ENCODE measurements around the gene GATM.

GRCh38 chr15:45425135-45425534, 46.8 kb upstream of the GATM start:
- TF ChIP-seq POLR2A (IDR thresholded peaks at IDR 0.05; ENCODE audit: low read depth, low read length): no peak
- no peak for TF ChIP-seq POLR2AphosphoS5 (IDR thresholded peaks at IDR 0.05; ENCODE audit: low read depth, low read length)

Measured in GM12892 (cell line).